ENCODE results near the gene OSBPL9.

The OSBPL9 gene

GRCh38 chr1:51616903-51617708, at the start of gene OSBPL9:
Gene OSBPL9 (plus strand): TSS chr1:51617092. CDS start chr1:51617111, 19 bp downstream.
- POLR2A ChIA-PET: interaction anchor here (0.7 to 1.6 kb wide), 5 partner anchors 31 to 657 kb away, joined by 3 to 5 read pairs (median 3); partner anchors contain the start of genes EPS15 and FAF1
- CTCF ChIA-PET: no interaction called here
- peak; percentile 93 for DNase-seq (ENCODE audit: extremely low spot score)
- TF ChIP-seq SP1 (IDR thresholded peaks at IDR 0.05) (no peak), PKNOX1 (IDR thresholded peaks at IDR 0.05) (peak; percentile 96)

- ChIA-PET POLR2A (no interaction called here), CTCF (no interaction called here)
- DNase-seq (ENCODE audit: extremely low spot score): no peak
- TF ChIP-seq ELF4 (IDR thresholded peaks at IDR 0.05) (no peak), ZNF384 (IDR thresholded peaks at IDR 0.05) (no peak), ARNT (IDR thresholded peaks at IDR 0.05) (no peak), FOXK2 (IDR thresholded peaks at IDR 0.05) (no peak), BHLHE40 (IDR thresholded peaks at IDR 0.05; ENCODE audit: borderline replicate concordance) (no peak), FOXA1 (IDR thresholded peaks at IDR 0.05) (no peak), L3MBTL2 (conservative IDR thresholded peaks at IDR 0.05) (no peak), TARDBP (IDR thresholded peaks at IDR 0.05) (no peak), PKNOX1 (IDR thresholded peaks at IDR 0.05) (no peak), FOXM1 (IDR thresholded peaks at IDR 0.05; ENCODE audit: borderline replicate concordance) (no peak), SUZ12 (IDR thresholded peaks at IDR 0.05) (no peak), CTBP1 (IDR thresholded peaks at IDR 0.05; ENCODE audit: borderline replicate concordance) (no peak), NFRKB (IDR thresholded peaks at IDR 0.05) (no peak)
Measured at GRCh38 chr1:51567653-51568052, 49.2 kb upstream of the OSBPL9 start.

- DNase-seq (ENCODE audit: extremely low spot score): no peak
- CTCF ChIA-PET: interaction anchor here (0.5 kb wide), 1 partner anchor 73 kb away, joined by 3 read pairs; no protein-coding TSS in a partner anchor
- POLR2A ChIA-PET: no interaction called here
- TF ChIP-seq CTBP1 (IDR thresholded peaks at IDR 0.05; ENCODE audit: borderline replicate concordance) (no peak), TARDBP (IDR thresholded peaks at IDR 0.05) (no peak), BHLHE40 (IDR thresholded peaks at IDR 0.05; ENCODE audit: borderline replicate concordance) (no peak), FOXM1 (IDR thresholded peaks at IDR 0.05; ENCODE audit: borderline replicate concordance) (no peak), FOXA1 (IDR thresholded peaks at IDR 0.05) (no peak), LEF1 (IDR thresholded peaks at IDR 0.05; ENCODE audit: borderline replicate concordance) (no peak), SUZ12 (IDR thresholded peaks at IDR 0.05) (no peak)
Measured at GRCh38 chr1:51568231-51568935, 48.5 kb upstream of the OSBPL9 start.

- POLR2A ChIA-PET: interaction anchor here (0.8 to 1.2 kb wide), 3 partner anchors 32 to 238 kb away, joined by 3 to 5 read pairs (median 3); no protein-coding TSS in a partner anchor
- TF ChIP-seq FOXK2 (IDR thresholded peaks at IDR 0.05) (no peak), ELF4 (IDR thresholded peaks at IDR 0.05) (no peak), FOXA1 (IDR thresholded peaks at IDR 0.05) (no peak), BHLHE40 (IDR thresholded peaks at IDR 0.05; ENCODE audit: borderline replicate concordance) (no peak), L3MBTL2 (conservative IDR thresholded peaks at IDR 0.05) (no peak), NFRKB (IDR thresholded peaks at IDR 0.05) (no peak), SP1 (IDR thresholded peaks at IDR 0.05) (no peak), ZNF384 (IDR thresholded peaks at IDR 0.05) (no peak), SUZ12 (IDR thresholded peaks at IDR 0.05) (no peak), TARDBP (IDR thresholded peaks at IDR 0.05) (no peak)
- CTCF ChIA-PET: interaction anchor here (0.6 to 0.7 kb wide), 4 partner anchors 34 to 200 kb away, joined by 3 to 5 read pairs (median 3); no protein-coding TSS in a partner anchor
- no peak for DNase-seq (ENCODE audit: extremely low spot score)
Measured at GRCh38 chr1:51569284-51570062, 47.4 kb upstream of the OSBPL9 start.

- TF ChIP-seq TARDBP (IDR thresholded peaks at IDR 0.05) (no peak), HDGF (IDR thresholded peaks at IDR 0.05; ENCODE audit: borderline replicate concordance) (no peak), ZNF384 (IDR thresholded peaks at IDR 0.05) (no peak), ELF4 (IDR thresholded peaks at IDR 0.05) (no peak), BHLHE40 (IDR thresholded peaks at IDR 0.05; ENCODE audit: borderline replicate concordance) (no peak), PKNOX1 (IDR thresholded peaks at IDR 0.05) (no peak), SUZ12 (IDR thresholded peaks at IDR 0.05) (no peak), L3MBTL2 (conservative IDR thresholded peaks at IDR 0.05) (no peak), CTBP1 (IDR thresholded peaks at IDR 0.05; ENCODE audit: borderline replicate concordance) (no peak), LEF1 (IDR thresholded peaks at IDR 0.05; ENCODE audit: borderline replicate concordance) (no peak), FOXM1 (IDR thresholded peaks at IDR 0.05; ENCODE audit: borderline replicate concordance) (no peak), SP1 (IDR thresholded peaks at IDR 0.05) (no peak), FOXA1 (IDR thresholded peaks at IDR 0.05) (no peak), ARNT (IDR thresholded peaks at IDR 0.05) (no peak), FOXK2 (IDR thresholded peaks at IDR 0.05) (no peak), NFRKB (IDR thresholded peaks at IDR 0.05) (no peak)
- no peak for DNase-seq (ENCODE audit: extremely low spot score)
- POLR2A ChIA-PET: interaction anchor here (0.8 to 1.2 kb wide), 3 partner anchors 31 to 239 kb away, joined by 3 to 5 read pairs (median 3); no protein-coding TSS in a partner anchor
- CTCF ChIA-PET: interaction anchor here (0.6 kb wide), 1 partner anchor 35 kb away, joined by 3 read pairs; no protein-coding TSS in a partner anchor
Measured at GRCh38 chr1:51570063-51570710, 46.7 kb upstream of the OSBPL9 start.
